NCI-H2081 treated with DMSO at 0.1 percent for 48 hours (cell line): ENCODE measurements around the gene TLCD1.

ENCODE experiments used
- DNase-seq: peaks from one replicate; lab custom pipeline; 2025; lab: John Stamatoyannopoulos, UW

Gene TLCD1, protein sequence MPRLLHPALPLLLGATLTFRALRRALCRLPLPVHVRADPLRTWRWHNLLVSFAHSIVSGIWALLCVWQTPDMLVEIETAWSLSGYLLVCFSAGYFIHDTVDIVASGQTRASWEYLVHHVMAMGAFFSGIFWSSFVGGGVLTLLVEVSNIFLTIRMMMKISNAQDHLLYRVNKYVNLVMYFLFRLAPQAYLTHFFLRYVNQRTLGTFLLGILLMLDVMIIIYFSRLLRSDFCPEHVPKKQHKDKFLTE

DNA sequence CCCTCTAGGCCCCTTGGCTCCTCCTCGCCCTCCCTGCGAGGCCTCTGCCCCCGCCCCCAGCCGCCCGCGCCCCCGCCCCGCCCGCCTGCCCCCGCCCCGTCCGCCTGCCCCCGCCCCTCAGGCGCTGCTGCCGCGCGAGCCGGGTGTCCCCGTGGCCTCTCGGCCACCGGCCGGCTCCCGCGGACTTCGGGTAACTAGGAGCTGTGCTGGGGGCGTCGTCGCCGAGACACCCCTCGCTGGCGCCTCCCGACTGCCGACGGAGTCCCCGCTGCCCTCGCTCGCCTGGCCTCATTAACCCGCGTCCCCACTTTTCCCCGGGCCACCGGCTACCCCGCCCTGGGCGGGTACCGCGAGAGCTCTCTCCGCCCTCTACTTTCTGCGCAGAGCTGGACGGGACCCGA, at the start of gene TLCD1:
TLCD1 (minus strand) TSS at position 8 of the 401 bp plus-strand sequence. CDS start 136 bp downstream, outside the sequence.
- no peak for DNase-seq

DNA sequence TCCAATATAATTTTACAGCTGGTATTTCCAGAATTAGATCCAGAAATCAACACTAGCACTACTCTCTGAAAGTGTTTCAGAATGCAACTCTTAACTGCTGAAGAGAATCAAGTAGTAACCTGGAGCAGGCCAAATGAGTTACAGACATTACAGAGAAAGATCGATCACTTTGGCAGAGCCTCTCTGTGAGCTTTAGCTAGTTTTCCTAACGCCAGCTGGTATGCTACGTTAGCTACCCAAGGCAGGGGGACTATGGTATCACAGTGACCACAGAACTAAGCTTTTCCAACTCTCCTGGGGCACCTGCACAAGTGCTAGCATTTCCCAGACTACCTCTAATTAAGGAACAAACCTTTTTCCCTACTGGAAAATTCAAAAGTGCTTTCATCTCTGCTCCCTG, 48.2 kb upstream of the TLCD1 start:
- DNase-seq, result no peak

DNA sequence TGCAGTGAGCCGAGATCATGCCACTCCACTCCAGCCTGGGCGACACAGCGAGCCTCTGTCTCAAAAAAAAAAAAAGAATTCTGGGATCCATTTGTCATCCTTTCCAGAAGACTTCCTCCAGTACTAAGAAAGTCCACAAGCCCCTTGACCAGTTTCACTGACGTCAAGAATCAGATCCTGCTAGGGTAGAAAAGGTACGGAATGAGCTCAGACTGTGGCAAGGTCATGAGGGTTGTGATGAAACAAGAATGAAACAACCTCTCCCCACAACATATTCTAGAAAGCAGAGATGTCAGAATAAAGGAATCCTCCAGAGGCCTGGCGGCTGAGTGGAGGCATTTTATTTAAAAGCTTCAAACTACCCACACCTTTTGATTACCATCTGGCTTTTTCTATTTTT, 47.7 kb upstream of the TLCD1 start:
- DNase-seq, result no peak

DNA sequence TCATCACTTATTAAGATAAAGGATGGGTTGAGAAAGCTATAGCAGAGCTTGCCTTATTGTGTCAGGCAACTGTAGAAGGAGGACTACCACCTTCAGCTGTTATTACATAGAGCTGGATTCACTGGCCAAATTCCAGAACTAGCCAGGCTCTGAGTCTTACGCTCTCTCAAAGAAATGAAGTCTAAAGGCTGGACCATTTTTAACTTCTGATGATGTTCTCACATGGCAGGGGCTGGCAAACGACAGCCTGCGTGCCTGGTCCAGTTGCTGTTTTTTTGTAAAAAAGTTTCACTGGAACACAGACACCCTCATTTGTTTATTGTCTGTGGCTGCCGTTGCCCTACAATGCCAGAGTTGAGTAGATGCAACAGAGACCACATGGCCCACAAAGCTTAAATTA, 39.0 kb upstream of the TLCD1 start:
- no peak for DNase-seq

DNA sequence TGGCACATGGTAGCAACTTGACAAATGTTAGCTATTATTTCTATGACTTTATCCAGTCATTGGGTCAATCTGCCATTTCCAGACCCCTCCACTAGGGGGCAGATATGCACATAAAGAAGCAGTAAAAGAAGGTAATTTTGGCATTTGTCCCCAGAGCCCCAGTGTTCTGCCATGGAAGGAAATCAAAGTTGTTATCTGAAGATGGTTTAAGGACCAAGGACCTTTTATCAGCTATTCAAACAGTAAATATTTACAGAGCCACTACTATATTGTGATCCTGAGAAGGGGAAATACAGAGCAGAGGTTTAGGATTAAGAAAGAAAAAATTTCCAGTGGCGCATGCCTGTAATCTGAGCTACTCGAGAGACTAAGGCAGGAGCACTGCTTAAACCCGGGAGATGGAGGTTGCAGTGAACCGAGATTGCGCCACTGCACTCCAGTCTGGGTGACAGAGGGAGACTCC, 37.8 kb upstream of the TLCD1 start:
- no peak for DNase-seq

DNA sequence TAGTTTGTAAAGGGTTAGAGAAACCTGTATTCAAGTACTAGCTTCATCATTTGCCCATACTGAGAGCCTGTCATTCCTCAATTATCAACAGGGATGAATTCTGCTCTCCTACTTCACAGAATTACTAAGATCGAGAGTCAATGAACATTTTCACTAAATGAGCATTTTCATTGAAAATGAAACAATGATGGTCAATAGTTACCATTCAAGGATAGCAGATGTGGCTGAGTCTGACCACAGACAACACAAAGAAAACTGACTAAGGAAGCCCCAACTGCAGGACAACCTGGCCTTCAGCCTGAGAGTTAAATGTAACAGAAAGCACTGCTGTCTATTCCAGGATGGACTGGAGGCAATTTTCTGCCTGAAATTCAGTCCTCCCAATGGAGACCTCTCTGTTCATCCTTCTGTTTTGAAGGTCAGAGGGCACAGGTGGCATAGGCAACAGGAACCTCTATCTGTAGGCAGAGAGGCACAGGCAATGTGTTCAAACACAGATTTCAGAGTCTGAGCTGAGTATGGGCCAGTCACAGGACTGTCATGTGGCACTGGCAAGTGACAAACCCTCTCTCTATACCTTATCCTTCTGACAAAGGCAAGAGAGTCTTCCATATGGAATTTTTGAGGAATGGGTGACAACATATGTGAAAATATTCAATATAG, 37.2 kb upstream of the TLCD1 start:
- no peak for DNase-seq

DNA sequence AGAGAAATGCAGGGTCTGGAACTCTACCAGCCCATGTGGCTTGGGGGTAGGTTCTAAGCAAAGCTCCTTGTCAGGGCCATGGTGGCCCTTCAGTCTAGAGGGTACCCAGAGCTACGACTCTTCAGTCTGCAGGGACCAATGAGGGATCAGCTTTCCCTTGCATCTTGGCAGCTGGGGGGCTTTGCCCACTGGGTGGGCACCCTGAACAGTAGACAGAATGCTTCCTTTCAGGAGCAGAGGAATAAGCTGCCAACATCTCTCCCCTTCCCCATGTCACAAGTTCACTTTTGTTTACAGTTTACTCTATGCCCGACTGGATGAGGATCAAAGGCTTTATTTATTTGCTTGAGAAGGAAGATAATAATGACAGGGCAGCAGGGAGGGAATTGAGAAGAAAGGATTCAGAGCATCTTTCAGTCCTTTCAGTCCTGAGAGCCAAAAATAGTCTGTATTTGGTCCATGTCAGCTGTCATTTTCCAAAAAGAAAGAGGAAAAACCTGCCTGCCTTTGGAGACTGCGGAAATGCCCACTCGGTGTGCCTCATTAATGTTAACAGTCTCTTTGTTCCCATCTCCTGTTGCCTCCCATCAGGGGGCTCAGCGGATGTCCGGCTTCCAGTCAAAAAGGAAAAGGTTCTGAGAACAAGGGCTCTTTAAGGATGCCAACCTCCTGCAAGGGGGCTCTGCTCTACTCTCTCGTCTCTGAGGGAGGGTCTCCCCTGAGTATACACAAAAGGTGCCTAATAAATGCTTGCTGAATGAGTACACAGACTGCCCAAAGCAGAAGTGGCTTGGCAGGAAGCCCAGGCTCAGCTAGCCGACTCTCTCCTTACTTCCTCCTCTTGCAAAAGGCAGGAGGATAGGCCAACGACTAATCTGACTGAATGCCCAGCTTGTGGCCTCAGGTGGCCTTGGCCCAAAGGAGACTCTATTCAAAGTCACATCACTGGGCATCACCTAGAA, 34.8 kb upstream of the TLCD1 start:
- DNase-seq, result no peak

DNA sequence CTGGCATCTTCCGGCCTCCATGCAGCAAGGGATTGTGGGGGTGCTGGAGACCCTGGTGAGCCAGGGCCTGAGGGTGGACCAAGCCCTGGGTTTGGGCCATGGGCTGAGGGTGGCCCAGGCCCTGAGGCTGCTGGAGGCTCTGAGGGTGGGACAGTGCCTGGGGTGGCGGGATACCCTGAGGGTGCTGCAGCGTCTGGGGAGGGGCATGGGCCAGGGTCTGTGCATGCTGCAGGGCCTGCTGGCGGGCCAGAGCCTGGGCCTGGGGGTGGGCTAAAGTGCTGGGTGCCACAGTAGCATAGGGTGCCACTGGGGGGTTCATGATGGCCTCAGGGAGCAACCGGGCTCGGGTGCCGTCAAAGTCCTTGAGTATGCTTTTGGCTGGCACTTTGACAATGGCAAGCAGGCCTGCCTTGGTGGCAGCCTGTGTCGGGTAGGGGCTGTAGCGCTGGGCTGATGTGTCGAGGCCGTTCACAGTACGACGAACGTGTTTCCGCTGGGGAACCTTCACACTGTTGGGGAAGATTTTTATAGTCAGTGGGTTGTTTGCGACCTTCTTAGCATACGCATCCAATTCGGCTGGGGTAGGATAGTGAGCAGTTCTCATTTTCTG, 33.3 kb upstream of the TLCD1 start:
- no peak for DNase-seq

DNA sequence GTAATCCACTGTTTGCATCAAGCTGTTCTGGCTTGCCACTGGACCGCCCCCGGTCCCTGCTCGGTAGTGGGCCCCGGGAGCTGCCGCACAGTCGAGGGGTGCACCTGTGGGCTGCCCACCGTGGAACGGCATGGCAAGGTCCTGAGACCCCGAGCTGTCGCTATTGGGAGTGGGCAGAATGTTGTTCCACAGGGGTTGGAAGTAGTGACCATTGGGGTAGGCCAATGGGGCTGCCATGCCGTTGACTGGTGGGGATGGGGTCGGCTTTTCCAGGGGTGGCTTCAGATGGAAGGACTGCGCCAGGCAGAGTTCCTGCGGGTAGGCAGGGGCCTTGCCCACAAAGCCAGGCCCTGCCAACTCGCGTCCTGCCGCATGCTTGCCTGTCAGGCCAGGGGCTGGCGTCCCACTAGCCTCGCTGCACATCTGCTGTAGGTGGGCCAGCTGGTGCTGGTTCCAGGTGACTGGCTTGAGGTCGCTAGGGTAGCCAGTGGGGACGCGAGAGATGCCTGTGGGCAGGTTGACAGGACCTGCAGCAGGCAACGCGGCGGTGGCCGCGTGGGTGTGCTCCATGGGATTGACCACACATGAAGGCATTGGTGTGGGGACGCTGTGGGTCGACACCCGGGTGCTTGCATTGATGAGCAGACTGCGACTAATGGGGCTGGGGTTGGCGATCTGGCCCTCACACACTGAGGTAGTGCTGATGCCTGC, 32.5 kb upstream of the TLCD1 start:
- no peak for DNase-seq

DNA sequence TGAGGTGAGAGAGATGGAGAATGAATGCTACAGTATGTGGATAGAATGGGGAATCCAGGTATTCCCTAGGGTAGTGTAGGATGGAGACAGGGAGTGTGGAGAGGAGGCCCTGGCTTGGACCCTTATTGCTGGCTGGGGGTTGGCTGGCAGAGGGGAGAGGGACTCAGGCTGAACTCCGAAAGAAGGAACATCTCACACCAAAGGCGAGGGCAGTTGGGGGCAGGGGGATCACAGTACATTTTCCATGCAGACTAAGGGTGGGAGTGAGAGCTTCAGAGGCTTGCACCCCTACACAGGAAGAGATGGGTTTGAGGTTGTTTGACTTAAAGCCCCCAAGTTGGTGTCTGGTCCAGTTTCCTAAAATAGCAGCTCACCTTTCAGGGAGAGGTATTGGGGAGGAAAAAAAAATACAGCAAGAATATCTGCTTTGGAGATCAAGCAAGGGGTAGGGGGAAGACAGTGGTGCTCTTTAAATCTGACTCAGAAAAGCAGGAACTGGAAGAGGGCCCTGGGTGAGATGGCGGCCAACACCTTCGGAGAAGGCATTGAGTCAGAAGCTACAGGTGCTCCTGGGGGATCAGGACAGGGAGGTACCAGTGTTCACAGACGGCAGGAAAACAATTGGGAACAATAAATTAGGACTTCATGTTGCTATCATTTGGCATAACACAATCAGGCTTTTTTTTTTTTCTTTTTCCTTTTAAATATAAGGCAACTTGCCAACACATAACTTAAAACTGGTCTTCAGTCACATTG, 30.2 kb upstream of the TLCD1 start:
- no peak for DNase-seq

DNA sequence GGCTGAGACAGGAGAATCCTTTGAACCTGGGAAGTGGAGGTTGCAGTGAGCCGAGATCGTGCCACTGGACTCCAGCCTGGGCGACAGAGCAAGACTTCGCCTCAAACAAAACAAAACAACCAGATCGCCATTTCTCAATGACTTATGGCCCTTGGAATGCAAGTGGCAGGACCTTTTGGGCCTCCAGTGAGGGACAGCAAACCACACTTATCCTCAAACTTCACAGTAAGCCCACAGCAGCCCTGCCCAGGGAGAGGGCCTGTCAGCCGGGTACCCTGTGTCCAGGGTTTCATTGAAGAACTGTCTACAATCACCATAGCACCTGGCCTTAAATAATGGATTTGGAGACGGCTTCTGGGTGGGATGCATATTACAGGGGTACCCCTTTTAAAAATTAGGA, 29.5 kb upstream of the TLCD1 start:
- DNase-seq, result no peak

DNA sequence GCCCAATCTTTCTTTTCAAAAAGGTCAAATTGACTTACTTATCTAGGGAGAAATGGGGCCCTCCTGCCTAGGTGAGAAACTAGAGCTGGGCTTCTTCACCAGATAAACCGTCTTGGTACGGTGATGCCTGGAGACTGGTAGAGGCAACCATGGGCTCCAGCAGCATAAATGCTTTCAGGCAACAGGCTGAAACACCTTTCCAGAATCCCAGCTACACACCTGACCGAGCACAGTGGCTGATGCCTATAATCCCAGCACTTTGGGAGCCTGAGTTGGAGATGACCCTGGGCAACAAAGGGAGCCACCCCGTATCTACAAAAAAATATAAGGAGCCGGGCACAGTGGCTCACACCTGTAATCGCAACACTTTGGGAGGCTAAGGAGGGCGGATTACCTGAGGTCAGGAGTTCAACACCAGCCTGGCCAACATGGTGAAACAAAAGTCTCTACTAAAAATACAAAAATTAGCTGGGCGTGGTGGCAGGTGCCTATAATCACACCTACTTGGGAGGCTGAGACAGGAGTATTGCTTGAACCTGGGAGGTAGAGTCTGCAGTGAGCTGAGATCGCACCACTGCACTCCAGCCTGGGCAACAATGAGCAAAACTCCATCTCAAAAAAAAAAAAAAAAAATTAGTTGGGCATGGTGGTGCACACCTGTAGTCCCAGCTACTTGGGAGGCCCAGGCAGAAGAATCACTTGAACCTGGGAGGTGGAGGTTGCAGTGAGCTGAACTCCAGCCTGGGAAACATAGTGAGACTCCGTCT, 25.8 kb upstream of the TLCD1 start:
- DNase-seq, result no peak

DNA sequence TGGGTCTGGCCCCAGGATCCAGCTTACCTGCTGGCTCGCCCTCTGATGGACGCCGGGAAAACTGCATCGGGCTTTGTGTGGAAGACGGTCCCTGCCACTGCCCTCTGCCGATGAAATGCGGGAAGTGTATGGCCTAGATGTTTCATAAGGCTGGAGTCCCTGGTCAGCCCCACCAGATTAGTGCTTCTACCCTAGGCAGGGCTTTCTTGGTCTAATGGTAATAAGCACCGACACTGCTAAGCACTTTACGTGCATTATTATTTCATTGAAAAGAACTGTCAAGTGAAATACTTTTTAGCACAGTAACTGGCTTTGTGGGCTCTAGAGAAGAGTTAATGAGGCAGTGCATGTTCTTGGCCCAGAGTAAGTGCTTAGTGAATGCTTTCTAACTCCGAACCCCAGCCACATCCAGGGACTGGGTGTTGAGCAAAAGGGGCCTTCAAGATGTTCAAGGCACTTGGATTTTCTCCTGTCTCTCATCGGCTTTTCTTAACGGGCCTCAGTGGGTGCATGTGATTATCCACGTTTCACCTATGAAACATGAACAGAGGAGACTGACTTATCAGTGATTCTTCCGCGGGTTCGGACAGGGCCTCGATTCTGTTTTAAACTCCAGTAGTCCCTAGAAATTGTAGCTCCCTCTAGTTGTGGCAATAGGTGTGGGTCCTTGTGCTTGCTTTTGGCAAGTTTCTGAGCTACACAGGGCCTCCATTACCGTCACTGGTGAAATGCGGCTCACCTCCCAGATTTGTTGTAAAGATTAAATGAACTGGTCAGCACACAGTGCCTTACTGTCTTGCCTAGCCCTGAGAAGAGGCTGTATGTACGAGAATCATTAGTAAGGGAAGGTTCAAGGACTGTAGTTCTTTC, 24.4 kb upstream of the TLCD1 start:
- DNase-seq, result peak; percentile 45

DNA sequence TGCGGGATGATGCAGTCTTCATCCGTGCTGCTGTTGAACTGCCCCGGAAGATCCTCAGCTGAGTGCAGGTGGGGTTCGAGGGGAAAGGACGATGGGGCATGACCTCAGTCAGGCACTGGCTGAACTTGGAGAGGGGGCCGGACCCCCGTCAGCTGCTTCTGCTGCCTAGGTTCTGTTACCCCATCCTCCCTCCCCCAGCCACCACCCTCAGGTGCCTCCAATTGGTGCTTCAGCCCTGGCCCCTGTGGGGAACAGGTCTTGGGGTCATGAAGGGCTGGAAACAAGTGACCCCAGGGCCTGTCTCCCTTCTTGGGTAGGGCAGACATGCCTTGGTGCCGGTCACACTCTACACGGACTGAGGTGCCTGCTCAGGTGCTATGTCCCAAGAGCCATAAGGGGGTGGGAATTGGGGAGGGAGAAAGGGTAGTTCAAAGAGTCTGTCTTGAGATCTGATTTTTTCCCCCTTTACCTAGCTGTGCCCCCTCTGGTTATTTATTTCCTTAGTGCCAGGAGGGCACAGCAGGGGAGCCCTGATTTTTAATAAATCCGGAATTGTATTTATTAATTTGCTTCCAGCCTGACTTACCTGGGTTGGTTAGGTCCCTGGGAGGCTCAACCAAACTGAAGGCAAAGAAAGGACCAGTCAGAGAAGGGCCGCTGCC, 23.6 kb upstream of the TLCD1 start:
- DNase-seq, result no peak

DNA sequence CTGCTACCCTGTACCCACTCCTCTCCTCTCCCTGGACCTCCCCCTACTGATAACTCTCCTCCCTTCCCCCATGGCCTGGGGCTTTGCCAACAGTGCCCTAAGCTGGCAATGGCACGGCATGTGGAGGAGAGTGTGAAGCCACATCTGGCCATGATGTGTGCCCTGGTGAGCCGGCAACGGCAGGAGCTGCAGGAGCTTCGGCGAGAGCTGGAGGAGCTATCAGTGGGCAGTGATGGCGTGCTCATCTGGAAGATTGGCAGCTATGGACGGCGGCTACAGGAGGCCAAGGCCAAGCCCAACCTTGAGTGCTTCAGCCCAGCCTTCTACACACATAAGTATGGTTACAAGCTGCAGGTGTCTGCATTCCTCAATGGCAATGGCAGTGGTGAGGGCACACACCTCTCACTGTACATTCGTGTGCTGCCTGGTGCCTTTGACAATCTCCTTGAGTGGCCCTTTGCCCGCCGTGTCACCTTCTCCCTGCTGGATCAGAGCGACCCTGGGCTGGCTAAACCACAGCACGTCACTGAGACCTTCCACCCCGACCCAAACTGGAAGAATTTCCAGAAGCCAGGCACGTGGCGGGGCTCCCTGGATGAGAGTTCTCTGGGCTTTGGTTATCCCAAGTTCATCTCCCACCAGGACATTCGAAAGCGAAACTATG, 23.0 kb upstream of the TLCD1 start:
- DNase-seq, result no peak

DNA sequence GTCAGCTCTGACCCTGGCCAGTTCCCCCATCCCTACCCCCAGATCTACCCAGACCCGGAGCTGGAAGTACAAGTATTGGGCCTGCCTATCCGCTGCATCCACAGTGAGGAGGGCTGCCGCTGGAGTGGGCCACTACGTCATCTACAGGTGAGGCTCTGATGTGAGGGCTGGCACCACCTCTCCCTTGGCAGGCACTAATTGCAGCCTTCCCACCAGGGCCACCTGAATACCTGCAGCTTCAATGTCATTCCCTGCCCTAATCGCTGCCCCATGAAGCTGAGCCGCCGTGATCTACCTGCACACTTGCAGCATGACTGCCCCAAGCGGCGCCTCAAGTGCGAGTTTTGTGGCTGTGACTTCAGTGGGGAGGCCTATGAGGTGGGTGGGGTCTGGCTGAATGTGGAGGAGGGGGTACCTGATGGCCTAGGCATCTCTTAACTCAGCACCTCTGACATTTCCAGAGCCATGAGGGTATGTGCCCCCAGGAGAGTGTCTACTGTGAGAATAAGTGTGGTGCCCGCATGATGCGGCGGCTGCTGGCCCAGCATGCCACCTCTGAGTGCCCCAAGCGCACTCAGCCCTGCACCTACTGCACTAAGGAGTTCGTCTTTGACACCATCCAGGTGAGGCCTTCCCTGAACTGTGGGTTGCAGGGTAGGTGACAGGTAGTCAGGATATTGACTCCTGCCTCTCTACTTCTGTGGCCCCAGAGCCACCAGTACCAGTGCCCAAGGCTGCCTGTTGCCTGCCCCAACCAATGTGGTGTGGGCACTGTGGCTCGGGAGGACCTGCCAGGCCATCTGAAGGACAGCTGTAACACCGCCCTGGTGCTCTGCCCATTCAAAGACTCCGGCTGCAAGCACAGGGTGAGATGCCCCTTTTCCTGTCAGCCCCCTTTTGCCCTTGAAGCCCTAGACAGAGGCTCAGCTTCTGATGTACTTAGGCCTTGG, 22.0 kb upstream of the TLCD1 start:
- DNase-seq, result no peak
